Sigmoid colon (tissue), 7 donors: Measurements from ENCODE around the gene THSD7A. TPM values are rescaled to one million over a fixed set of nuclear protein-coding genes. Genes with fewer than 3 reads are reported as not detected.

Experiments used
- DNase-seq: peaks from one replicate; pipeline ENCODE4 v3.0.0-alpha.2; 2019
- H3K27ac ChIP-seq, 4 donors: fragments of 200-600 bp; sonication (generic); one replicate each; pipeline ENCODE4 v1.5.1; 2016 to 2019; ENCODE audit warnings: mild to moderate bottlenecking in 1 of 4
- H3K27me3 ChIP-seq, 3 donors: fragments of 200-600 bp; sonication (generic); one replicate each; pipeline ENCODE4 v1.5.1; 2019; ENCODE audit warnings: mild to moderate bottlenecking in 1 of 3
- H3K36me3 ChIP-seq, 4 donors: fragments of 200-600 bp; sonication (generic); one replicate each; pipeline ENCODE4 v1.5.1; 2016 to 2019
- H3K4me1 ChIP-seq, 4 donors: fragments of 200-600 bp; sonication (generic); one replicate each; pipeline ENCODE4 v1.5.1; 2017 to 2019
- H3K4me3 ChIP-seq, 4 donors: fragments of 200-600 bp; sonication (generic); one replicate each; pipeline ENCODE4 v1.5.1; 2017 to 2019; ENCODE audit warnings: mild to moderate bottlenecking in 2 of 4, moderate library complexity in 1 of 4
- H3K9me3 ChIP-seq, 4 donors: fragments of 200-600 bp in 3 of 4; sonication (generic) in 3 of 4; one replicate each; pipeline versions ENCODE4 v1.5.1 to v1.6.1; 2013 to 2019
- CTCF ChIP-seq, 4 experiments: fragments of 450-650 bp in 3 of 4; fragments of 200-600 bp in 1 of 4; IDR thresholded peaks; one replicate each; pipeline ENCODE4 v1.5.1; 2016 to 2019; ENCODE audit warnings: antibody characterized with exemption in 4 of 4, mild to moderate bottlenecking in 3 of 4, moderate library complexity in 2 of 4
- EP300 ChIP-seq, 4 donors: sonication (generic); formaldehyde crosslinking; IDR thresholded peaks; one replicate each; pipeline ENCODE4 v1.6.1; 2017; ENCODE audit warnings: antibody characterized with exemption in 4 of 4
- POLR2A ChIP-seq, 2 donors: fragments of 450-650 bp; IDR thresholded peaks; one replicate each; pipeline ENCODE4 v1.6.1; 2016; ENCODE audit warnings: antibody characterized with exemption in 2 of 2, mild to moderate bottlenecking in 2 of 2, moderate library complexity in 2 of 2
- POLR2AphosphoS5 ChIP-seq, 4 donors: sonication (generic); formaldehyde crosslinking; IDR thresholded peaks; one replicate each; pipeline ENCODE4 v1.6.1; 2017; ENCODE audit warnings: antibody characterized with exemption in 4 of 4
- WGBS, 2 donors: extraction: QIAGEN DNeasy Blood & Tissue Kit; methylation state at CpG; one replicate each; pipeline ENCODE4 v1.1.7; 2013; 5-methylcytosine and 5-hydroxymethylcytosine counted together
- intact Hi-C: fragments of 100-400 bp; cut with DNase I; formaldehyde crosslinking; loops from one replicate; pipeline ENCODE4 v1.15.1; 2023
- polyA plus RNA-seq, 3 donors: library from polyadenylated mRNA; stranded (reverse); fragments of 200-250 nt; gene quantifications; one replicate each; pipeline ENCODE4 v1.2.3, GENCODE V29; 2013
- total RNA-seq, 4 donors: library from RNA; depleted of rRNA; stranded (reverse); fragments of >200 nt; gene quantifications; one replicate each; pipeline ENCODE4 v1.1.0, GENCODE V29; 2016
- donor health status: healthy with polysubstance abuse.
- donor health status: Bipolar disorder and iron deficiency.
- donor health status: healthy.

The THSD7A gene
- total and polyA plus RNA-seq, 7 donors, result under 0.01 to 6.9 (median 5.0) TPM

- H3K27me3 ChIP-seq, result no peaks in the 10 kb centered on the region
- H3K4me3 ChIP-seq, result no peak overlapping the region
- H3K9me3 ChIP-seq, result no peaks in the 10 kb centered on the region
- H3K27ac ChIP-seq, result no peak overlapping the region
- intact Hi-C loops, result no loop called here
- 75 to 81% methylated on average over 2 of the region's 2 CpGs for WGBS, 2 donors
- H3K4me1 ChIP-seq, result no peaks in the 10 kb centered on the region
- no peak for DNase-seq
- no peak for TF ChIP-seq CTCF (IDR thresholded peaks at IDR 0.05)
- TF ChIP-seq EP300 (IDR thresholded peaks at IDR 0.05), result no peak
- no peak for TF ChIP-seq POLR2AphosphoS5 (IDR thresholded peaks at IDR 0.05)
- no peaks in the 10 kb centered on the region for H3K36me3 ChIP-seq
Observed at GRCh38 chr7:11667810-11668185, 164.2 kb downstream of the THSD7A start.

GRCh38 chr7:11667071-11667809 lies 164.8 kb downstream of the THSD7A start:
- DNase-seq, result no peak
- no peak overlapping the region for H3K4me3 ChIP-seq
- TF ChIP-seq CTCF (IDR thresholded peaks at IDR 0.05) (no peak), POLR2A (IDR thresholded peaks at IDR 0.05) (no peak), POLR2AphosphoS5 (IDR thresholded peaks at IDR 0.05) (no peak), EP300 (IDR thresholded peaks at IDR 0.05) (no peak)
- no peak overlapping the region for H3K27ac ChIP-seq
- no peaks in the 10 kb centered on the region for H3K4me1 ChIP-seq
- H3K36me3 ChIP-seq, result no peaks in the 10 kb centered on the region
- intact Hi-C loops, result no loop called here
- H3K9me3 ChIP-seq, result no peaks in the 10 kb centered on the region
- WGBS, 2 donors, result 80 to 84% methylated on average over 7 of the region's 7 CpGs
- no peaks in the 10 kb centered on the region for H3K27me3 ChIP-seq

GRCh38 chr7:11665357-11665756 lies 166.6 kb downstream of the THSD7A start:
- H3K4me3 ChIP-seq, result no peak overlapping the region
- H3K4me1 ChIP-seq, result no peaks in the 10 kb centered on the region
- H3K36me3 ChIP-seq, result no peaks in the 10 kb centered on the region
- no peaks in the 10 kb centered on the region for H3K9me3 ChIP-seq
- H3K27me3 ChIP-seq, result no peaks in the 10 kb centered on the region
- TF ChIP-seq EP300 (IDR thresholded peaks at IDR 0.05) (no peak), POLR2A (IDR thresholded peaks at IDR 0.05) (no peak), POLR2AphosphoS5 (IDR thresholded peaks at IDR 0.05) (no peak), CTCF (IDR thresholded peaks at IDR 0.05) (no peak)
- intact Hi-C loops, result no loop called here
- no peak overlapping the region for H3K27ac ChIP-seq
- WGBS, 2 donors, result 48 to 69% methylated on average over 3 of the region's 3 CpGs
- no peak for DNase-seq

GRCh38 chr7:11655642-11656041 lies 176.4 kb downstream of the THSD7A start:
- H3K36me3 ChIP-seq, result no peaks in the 10 kb centered on the region
- TF ChIP-seq POLR2A (IDR thresholded peaks at IDR 0.05) (no peak), EP300 (IDR thresholded peaks at IDR 0.05) (no peak), CTCF (IDR thresholded peaks at IDR 0.05) (no peak), POLR2AphosphoS5 (IDR thresholded peaks at IDR 0.05) (no peak)
- H3K27ac ChIP-seq, result no peak overlapping the region
- no peak for DNase-seq
- WGBS, 2 donors, result 88 to 89% methylated on average over 1 of the region's 1 CpG
- no peak overlapping the region for H3K4me3 ChIP-seq
- no peaks in the 10 kb centered on the region for H3K9me3 ChIP-seq
- H3K4me1 ChIP-seq, result no peaks in the 10 kb centered on the region
- no peaks in the 10 kb centered on the region for H3K27me3 ChIP-seq
- intact Hi-C loops, result no loop called here

GRCh38 chr7:11655163-11655562 lies 176.8 kb downstream of the THSD7A start:
- TF ChIP-seq EP300 (IDR thresholded peaks at IDR 0.05) (no peak), POLR2A (IDR thresholded peaks at IDR 0.05) (no peak), POLR2AphosphoS5 (IDR thresholded peaks at IDR 0.05) (no peak), CTCF (IDR thresholded peaks at IDR 0.05) (no peak)
- Histone ChIP-seq H3K27ac (no peak overlapping the region), H3K36me3 (no peaks in the 10 kb centered on the region), H3K4me3 (no peak overlapping the region), H3K27me3 (no peaks in the 10 kb centered on the region), H3K9me3 (no peaks in the 10 kb centered on the region), H3K4me1 (no peaks in the 10 kb centered on the region)
- DNase-seq, result no peak
- intact Hi-C loops, result no loop called here
